ENCODE measurements around the gene MYB.

MYB gene

GRCh38 chr6:135215563-135215962 is 34.5 kb downstream of the MYB start:
- no peak overlapping the region for H3K27ac ChIP-seq
- no peak for TF ChIP-seq CTCF (IDR thresholded peaks at IDR 0.05)
- TF ChIP-seq ZFX (IDR thresholded peaks at IDR 0.05; ENCODE audit: borderline replicate concordance): no peak

DNA sequence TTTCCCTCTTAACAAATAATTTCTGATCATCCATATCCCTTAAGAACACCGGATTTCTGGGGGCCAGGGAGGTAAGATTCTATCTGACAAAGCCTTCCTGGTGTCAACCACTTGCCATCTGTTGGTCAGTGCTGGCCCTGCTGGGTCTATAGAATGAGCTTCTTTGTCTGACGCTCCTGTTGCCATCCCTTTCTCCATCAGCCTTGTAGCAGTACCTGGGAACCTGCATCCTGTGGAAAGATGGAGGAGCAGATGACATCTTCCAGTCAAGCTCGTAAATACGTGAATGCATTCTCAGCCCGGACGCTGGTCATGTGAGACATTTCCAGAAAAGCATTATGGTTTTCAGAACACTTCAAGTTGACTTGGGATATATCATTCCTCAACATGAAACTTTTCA is 36.6 kb downstream of the MYB start:
- TF ChIP-seq ZFX (IDR thresholded peaks at IDR 0.05; ENCODE audit: borderline replicate concordance): no peak
- TF ChIP-seq CTCF (IDR thresholded peaks at IDR 0.05): no peak
- no peak overlapping the region for H3K27ac ChIP-seq

GRCh38 chr6:135219346-135219745 is 38.2 kb downstream of the MYB start:
- TF ChIP-seq ZFX (IDR thresholded peaks at IDR 0.05; ENCODE audit: borderline replicate concordance) (no peak), CTCF (IDR thresholded peaks at IDR 0.05) (no peak)
- H3K27ac ChIP-seq: no peak overlapping the region

GRCh38 chr6:135221042-135221441 is 39.9 kb downstream of the MYB start:
- TF ChIP-seq ZFX (IDR thresholded peaks at IDR 0.05; ENCODE audit: borderline replicate concordance): no peak
- no peak for TF ChIP-seq CTCF (IDR thresholded peaks at IDR 0.05)
- H3K27ac ChIP-seq: no peak overlapping the region

DNA sequence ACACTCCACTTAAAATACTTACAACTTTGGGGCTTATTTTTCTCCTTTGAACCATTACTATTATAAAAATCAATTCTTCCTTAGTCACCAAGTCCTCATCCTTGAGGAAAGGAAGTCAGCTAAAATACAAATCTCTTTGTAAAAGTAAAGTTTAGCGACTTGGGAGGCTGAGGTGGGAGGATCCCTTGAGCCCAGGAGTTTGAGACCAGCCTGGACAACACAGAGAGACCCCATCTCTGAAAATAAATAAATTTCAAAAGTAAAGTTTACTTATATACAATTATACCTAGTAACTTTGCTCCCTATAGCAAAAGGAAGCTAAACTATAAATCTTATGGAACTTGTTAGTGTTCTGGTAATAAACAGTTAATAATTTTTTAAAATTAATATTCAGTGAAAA is 40.4 kb downstream of the MYB start:
- TF ChIP-seq ZFX (IDR thresholded peaks at IDR 0.05; ENCODE audit: borderline replicate concordance): no peak
- TF ChIP-seq CTCF (IDR thresholded peaks at IDR 0.05): no peak
- no peak overlapping the region for H3K27ac ChIP-seq

- TF ChIP-seq ZFX (IDR thresholded peaks at IDR 0.05; ENCODE audit: borderline replicate concordance): no peak
- TF ChIP-seq CTCF (IDR thresholded peaks at IDR 0.05): no peak
- H3K27ac ChIP-seq: no peak overlapping the region
These were observed 41.5 kb downstream of the MYB start for GRCh38 chr6:135222623-135223022.

GRCh38 chr6:135224037-135224647 is 43.0 kb downstream of the MYB start:
- no peak for TF ChIP-seq ZFX (IDR thresholded peaks at IDR 0.05; ENCODE audit: borderline replicate concordance)
- no peak for TF ChIP-seq CTCF (IDR thresholded peaks at IDR 0.05)
- no peak overlapping the region for H3K27ac ChIP-seq
